Lower leg skin (tissue), 3 donors: ENCODE measurements around the gene HENMT1.

ENCODE experiments used
- CTCF ChIP-seq, 3 donors: fragments of 450-650 bp; IDR thresholded peaks; one replicate each; pipeline ENCODE4 v1.5.1; 2016; ENCODE audit warnings: antibody characterized with exemption in 3 of 3, mild to moderate bottlenecking in 3 of 3, moderate library complexity in 2 of 3
- POLR2A ChIP-seq, 2 donors: fragments of 450-650 bp; IDR thresholded peaks; one replicate each; pipeline ENCODE4 v1.6.1; 2016 to 2017; ENCODE audit warnings: antibody characterized with exemption in 2 of 2, mild to moderate bottlenecking in 1 of 2, moderate library complexity in 1 of 2

GRCh38 chr1:108691128-108691941, 30.4 kb upstream of the HENMT1 start:
- TF ChIP-seq CTCF (IDR thresholded peaks at IDR 0.05) (no peak), POLR2A (IDR thresholded peaks at IDR 0.05) (no peak)
